HG03378 (cell line): Measurements from ENCODE around the gene IFI30.

Experiments used
- ATAC-seq: cut with Tn5 transposase; IDR thresholded peaks from one replicate; pipeline ENCODE4 v1.9.1; 2021; ENCODE audit warnings: mild to moderate bottlenecking, moderate library complexity; ENCODE audit not compliant: unreplicated experiment

The IFI30 gene

GRCh38 chr19:18170714-18171255 lies 2.8 kb upstream of the IFI30 start:
- ATAC-seq: peak; percentile 33

- ATAC-seq: no peak
These were observed 1.8 kb upstream of the IFI30 start for GRCh38 chr19:18171605-18172327.

GRCh38 chr19:18172331-18173053 lies 1.1 kb upstream of the IFI30 start:
- no peak for ATAC-seq

- ATAC-seq: no peak
These were observed 500 bp upstream of the IFI30 start for GRCh38 chr19:18173054-18173571.

- ATAC-seq: no peak
These were observed 1.4 kb downstream of the IFI30 start for GRCh38 chr19:18174983-18175382.

- ATAC-seq: no peak
These were observed 3.0 kb downstream of the IFI30 start for GRCh38 chr19:18176367-18177310.

GRCh38 chr19:18179957-18180356 lies 6.3 kb downstream of the IFI30 start:
- no peak for ATAC-seq

- no peak for ATAC-seq
These were observed 9.9 kb downstream of the IFI30 start for GRCh38 chr19:18183529-18183928.

GRCh38 chr19:18185538-18185937 lies 11.9 kb downstream of the IFI30 start:
- no peak for ATAC-seq

GRCh38 chr19:18190278-18190677 lies 16.7 kb downstream of the IFI30 start:
- no peak for ATAC-seq

GRCh38 chr19:18191640-18192062 lies 18.0 kb downstream of the IFI30 start:
- ATAC-seq: no peak

- ATAC-seq: peak; percentile 78
These were observed 19.2 kb downstream of the IFI30 start, which contains the start of gene MPV17L2 for GRCh38 chr19:18192673-18193387. MPV17L2 (plus strand) TSS chr19:18193218; CDS start chr19:18193282, 64 bp downstream.

GRCh38 chr19:18193388-18194180 lies 20.0 kb downstream of the IFI30 start:
- ATAC-seq: no peak

- ATAC-seq: no peak
These were observed 20.5 kb downstream of the IFI30 start for GRCh38 chr19:18194181-18194530.

- ATAC-seq: no peak
These were observed 21.1 kb downstream of the IFI30 start for GRCh38 chr19:18194554-18195238.

- no peak for ATAC-seq
These were observed 22.9 kb downstream of the IFI30 start for GRCh38 chr19:18196511-18196845.

GRCh38 chr19:18197306-18197705 lies 23.7 kb downstream of the IFI30 start:
- no peak for ATAC-seq

- ATAC-seq: no peak
These were observed 24.3 kb downstream of the IFI30 start for GRCh38 chr19:18197941-18198340.

GRCh38 chr19:18198374-18198773 lies 24.8 kb downstream of the IFI30 start:
- ATAC-seq: no peak
